Dedifferentiated amniotic fluid mesenchymal stem cell (primary cell): ENCODE results near the gene MYMK.

Experiments used
- DNase-seq: peaks from one replicate; pipeline ENCODE4 v3.0.0-alpha.2; 2016; ENCODE audit errors: extremely low spot score

The MYMK gene

DNA sequence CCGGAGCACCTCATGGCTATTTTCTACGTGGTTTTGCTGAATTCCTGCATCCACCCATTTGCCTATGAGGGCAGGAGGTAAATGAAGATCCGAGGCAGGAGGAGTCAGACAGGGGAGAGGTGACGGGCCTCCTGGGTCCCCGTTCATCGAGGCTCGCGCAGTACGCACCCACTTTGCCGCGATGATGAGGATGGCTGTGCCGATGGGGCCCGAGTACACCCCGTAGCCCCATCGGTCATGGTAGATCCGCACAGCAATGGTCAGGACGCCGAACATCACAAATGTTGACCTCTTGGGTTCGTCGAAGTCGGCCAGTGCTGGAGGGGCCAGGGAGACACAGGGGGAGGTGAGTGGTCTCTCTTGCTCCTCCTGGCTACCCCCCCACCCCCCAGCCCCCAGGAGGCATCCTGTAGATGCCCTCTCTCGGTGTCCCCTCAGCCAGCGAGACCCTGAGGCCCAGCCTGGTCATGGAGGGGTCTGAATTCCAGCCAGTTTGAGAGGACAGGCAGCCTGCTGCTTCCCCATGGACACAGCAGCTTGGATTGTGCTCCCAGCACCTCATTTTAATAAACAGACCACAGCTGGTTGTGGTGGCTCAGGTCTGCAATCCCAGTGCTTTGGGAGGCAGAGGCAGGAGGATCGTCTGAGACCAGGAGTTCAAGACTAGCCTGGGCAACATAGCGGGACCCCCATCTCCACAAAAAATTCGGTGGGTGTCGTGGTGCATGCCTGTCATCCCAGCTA lies 5.9 kb downstream of the MYMK start:
- DNase-seq, result no peak

DNA sequence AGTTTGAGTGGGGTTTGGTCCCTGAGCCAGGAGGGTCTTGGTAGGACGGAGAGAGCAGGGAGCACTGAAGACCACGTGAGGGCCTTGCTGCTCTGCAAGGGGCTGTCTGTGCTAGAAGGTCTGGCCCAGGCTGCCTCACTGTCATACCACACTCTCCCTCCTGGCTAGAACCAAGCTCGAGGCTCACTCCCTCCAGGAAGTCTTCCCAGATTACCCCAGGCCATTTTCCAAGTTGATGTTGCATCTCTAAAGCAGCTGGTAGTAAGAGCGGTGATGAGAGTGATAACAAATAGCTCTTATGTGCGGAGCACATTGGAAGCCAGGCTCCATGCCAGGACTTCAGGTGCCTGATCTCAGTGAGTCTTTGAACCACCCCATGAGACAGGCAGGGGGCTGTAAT lies 6.6 kb downstream of the MYMK start:
- no peak for DNase-seq

DNA sequence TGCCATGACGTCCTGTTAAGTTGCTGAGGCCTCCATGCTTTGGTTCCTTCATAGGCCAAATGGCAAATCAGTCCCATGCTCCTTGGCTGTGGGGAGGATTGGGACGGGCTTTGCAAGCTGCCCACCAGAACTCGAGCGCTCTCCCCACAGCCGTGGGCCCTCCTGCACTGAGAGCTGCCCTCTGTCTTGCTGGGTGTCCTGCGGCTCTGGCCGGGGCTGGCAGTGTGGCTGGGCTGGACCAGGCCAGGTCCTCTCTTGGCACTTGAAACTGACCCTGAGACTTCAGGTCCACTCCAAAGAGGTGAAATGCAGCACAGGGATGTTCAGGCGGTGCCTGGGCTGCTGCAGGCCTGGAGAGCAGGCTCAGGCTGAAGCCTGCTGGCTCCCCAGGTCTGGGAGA lies 7.0 kb downstream of the MYMK start:
- DNase-seq, result no peak

DNA sequence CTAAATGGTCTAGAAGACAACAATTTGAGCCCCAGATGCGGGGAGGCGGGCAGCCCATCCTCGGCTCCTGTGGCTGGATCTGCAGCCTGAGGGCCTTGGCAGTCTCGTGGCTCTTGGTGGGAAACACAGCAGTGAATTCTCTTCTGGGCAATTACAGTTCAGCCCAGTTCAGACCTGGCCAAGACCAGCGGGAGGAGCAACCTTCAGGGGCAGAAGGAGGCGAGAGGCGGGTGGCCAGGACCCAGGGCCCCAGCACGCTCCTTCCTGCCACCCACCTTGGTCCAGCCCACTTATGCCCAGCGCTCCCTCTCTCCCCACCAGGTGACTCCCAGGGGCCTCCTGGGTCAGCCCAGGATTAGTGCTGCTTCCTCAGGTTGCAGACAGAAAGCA lies 7.8 kb downstream of the MYMK start:
- DNase-seq, result no peak

DNA sequence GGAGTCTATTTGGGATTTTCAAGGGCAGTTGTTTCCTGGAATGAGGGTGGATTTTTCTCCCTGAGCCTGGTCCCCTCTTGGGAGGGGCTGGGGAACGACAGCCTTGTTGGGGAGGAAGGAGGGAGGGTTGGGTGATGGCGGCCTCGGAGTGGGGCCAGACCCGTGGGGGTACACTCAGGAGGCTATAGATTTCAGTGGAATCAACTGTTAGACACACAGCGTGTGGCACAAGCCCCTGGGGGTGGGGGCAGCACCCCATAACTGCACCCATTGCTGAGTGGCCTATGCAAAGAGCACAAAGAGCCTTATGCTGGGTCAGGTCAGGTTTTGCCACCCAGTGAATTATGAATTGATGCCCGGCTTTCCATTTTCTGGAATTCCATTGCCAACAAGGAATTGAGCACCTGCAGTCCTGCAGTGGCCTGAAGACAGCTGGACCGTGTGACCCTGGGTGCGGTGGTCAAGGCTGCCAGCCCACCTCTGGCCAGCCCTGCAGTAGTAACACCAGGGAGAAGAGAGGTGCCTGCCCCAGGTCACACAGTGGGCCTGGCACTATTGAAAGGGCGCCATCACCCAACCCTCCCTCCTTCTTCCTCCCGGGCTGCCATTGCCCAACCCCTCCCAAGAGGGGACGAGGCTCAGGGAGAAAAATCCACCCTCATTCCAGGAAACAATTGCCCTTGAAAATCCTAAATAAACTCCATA lies 8.4 kb downstream of the MYMK start:
- DNase-seq, result no peak

DNA sequence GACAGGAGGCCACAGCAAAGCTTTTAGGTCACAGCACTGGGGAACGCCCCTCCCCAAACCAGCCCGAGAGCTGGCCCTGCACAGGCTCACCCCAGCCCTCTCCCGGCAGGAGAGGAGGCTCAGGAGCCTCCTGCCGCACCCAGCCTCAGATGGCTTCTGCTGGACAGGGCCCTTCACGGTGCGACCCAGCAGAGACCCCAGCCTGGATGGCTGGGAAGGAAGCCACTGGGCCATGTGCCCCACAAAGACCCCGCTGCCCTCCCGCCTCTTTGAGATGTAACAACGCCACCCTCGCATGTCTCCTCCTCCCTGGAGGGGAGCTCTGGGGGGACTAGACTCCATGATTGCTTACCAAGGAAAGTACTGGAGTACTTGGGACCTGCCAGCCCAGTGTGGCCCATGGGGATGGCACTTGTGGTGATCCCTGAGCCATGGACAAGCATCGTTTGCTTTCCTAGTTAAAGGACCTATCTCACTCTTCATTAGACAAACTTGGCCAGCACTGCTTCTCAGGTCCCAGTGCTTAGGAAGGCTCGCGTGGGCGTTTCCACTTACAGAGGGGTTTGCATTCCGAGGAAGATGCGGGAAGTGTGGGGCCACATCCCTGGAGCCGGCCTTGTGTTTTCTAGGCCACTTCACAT lies 9.0 kb downstream of the MYMK start:
- no peak for DNase-seq

DNA sequence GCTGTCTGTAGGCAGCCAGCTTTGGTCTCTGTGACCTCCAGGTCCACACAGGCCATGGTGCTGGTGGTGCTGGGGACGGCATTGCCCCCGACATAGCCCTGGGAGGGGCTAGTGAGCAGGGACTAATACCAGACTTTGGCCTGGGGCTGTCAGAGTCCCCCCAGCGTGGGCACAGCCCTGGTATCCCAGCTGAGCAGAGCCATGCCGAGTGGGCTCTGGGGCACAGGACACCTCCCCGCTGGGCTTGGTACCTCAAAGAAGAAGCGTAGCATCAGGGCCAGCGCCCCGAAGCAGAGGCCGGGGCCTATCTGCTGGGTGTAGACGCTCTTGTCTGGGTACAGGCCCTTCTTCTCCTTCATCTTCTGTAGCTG lies 9.5 kb downstream of the MYMK start:
- DNase-seq, result no peak

DNA sequence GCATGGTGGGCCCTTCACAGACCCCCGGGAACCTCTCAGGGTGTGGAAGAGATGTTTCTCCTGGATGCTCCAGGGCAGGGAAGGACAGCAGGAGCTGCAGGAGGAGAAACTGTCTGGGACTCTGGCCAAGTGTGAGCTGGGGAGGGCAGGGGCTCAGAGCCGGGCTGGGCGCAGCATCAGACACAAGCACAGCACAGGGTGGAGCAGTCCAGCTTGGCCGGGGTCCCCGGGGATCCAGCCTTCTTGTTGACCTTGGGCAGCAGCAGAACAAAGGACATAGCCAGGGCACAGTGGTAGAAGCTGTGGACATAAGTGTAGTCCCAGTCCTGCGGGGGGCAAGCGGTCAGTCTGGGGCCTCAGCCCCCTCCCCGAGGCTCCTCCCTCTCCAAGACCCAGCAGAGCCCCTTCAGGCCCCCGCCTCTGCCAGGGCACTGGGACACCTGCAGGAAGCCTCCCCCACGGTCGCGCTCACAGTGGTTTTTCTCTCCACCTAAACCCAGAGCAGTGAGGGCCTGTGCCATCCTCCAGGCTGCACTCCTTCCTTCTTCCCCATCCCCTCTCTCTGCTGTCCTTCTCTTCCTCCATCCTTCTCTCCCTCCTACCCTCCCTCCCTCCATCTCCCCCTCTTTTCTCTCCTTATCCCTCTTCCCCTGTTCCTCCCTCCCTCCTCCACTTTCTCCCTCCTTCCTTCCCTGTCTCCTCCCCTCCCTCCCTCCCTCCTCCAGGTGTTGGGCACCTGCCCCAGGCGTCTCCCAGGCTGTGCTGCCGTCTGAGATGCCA lies 10.1 kb downstream of the MYMK start:
- DNase-seq, result no peak

DNA sequence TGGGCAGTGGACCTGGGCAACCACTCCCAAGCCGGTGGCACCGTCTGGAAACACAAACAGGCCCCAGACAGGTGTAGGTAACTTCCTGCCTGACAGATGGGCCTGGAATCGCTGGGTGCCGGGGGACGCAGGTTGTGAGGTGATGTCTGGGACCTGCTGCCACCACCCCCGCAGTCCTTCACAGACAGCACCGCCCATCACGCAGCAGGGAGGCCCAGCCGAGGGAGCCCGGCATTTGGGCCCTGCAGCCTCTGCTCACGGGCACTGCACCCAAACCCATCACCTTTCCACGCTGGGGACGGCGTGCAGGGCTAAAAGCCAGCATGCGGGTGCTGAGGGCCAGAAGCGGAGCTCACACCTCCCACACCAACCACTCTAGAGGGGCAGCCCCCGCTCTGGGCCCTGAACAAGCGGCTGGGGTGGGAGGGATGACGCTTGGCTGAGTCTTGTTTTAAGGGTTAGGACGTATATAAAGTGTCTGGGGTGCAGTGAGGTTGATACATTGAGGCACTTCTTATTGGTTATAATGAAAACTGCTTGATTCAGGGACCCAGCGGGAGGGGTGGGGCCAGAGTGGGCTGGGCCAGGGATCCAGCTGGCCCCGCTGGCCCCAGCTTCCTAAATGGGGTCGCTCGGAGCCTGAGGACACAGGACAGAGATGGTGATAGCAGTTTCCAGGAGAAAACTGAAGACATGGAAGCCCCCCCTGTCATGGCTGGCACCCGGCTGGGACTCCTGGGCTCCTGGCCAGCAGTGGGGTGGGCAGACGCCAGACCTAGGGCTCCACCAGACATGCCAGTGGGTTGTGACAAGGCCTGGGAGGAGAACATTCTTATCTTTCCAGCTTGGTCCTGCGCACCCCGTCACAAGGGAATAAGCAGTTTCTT lies 11.3 kb downstream of the MYMK start:
- no peak for DNase-seq

DNA sequence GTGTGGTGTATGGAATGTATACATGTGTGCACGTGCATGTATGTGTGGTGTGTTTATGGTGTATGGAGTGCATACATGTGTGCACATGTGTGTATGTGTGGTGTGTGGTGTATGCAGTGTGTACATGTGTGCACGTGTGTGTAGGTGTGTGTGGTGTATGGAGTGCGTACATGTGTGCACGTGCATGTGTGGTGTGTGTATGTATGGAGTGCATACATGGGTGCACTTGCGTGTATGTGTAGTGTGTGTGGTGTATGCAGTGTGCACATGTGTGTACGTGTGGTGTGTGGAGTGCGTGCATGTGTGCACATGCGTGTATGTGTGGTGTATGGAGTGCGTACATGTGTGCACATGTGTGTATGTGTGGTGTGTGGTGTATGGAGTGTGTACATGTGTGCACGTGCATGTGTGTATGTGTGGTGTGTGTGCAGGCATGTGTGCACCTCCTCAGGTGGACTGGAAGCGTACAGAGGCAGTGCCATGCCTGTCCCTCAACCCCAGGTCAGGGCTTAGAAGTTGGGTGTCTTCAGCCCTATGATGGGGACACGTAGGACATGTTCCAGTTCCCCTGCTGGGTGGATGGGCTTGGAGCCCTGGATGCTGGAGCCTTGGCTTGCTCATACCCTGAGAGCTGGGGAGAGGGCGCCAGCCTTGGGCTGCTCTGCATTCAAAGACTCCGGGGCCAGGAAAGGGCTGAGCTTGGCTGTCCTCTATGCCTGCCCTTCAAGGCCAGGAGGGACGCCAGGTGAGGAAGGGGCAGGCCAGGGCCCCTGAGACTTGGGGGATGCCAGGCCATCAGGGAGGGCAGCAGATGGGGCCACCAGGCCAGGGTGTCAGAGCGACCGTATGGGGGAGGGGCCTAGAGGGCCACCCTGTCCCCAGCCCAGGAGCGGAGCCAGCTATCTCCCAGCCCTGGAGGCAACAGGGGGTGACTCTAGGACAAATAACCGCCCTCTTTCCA lies 12.2 kb downstream of the MYMK start:
- no peak for DNase-seq

DNA sequence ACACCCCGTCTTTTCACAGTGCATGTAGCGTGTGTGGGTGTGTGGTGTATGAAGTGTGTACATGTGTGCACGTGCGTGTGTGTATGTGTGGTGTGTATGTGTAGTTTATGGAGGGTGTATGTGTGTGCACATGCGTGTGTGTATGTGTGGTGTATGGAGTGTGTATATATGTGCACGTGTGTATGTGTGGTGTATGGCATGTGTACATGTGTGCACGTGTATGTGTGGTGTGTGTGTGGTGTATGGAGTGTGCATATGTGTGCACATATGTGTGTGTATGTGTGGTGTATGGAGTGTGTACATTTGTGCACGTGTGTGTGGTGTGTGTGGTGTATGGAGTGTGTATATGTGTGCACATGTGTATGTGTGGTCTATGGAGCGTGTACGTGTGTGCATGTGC lies 13.2 kb downstream of the MYMK start:
- no peak for DNase-seq

DNA sequence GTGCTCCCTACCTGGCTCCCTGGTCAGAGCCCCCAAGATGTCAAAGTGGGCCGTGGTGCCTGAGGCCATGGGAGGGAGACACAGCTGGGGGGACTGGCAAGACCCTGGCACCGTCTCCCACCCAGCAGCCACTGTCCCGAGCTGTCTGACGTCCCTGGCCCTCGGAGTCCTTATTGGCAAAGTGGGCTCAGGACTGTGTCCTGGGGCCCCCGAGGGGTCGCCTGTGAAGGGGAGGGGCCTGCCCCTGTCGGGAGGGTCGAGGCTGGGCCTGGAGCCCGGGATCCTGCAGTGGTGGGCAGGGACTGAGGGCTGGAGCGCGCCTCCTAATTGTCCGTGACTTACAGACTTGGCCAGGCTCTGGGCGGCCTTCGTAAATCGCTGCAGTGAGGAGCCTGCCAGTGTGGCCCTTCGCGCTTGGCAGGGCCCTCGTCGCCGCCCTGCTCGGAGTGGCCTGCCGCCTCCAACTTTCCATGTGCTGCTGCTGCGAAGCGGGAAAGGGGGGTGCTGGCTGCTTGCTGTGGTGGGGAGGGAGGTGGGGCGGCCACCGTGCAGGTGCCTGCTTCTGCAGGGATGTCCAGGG lies 13.7 kb downstream of the MYMK start:
- DNase-seq, result no peak

DNA sequence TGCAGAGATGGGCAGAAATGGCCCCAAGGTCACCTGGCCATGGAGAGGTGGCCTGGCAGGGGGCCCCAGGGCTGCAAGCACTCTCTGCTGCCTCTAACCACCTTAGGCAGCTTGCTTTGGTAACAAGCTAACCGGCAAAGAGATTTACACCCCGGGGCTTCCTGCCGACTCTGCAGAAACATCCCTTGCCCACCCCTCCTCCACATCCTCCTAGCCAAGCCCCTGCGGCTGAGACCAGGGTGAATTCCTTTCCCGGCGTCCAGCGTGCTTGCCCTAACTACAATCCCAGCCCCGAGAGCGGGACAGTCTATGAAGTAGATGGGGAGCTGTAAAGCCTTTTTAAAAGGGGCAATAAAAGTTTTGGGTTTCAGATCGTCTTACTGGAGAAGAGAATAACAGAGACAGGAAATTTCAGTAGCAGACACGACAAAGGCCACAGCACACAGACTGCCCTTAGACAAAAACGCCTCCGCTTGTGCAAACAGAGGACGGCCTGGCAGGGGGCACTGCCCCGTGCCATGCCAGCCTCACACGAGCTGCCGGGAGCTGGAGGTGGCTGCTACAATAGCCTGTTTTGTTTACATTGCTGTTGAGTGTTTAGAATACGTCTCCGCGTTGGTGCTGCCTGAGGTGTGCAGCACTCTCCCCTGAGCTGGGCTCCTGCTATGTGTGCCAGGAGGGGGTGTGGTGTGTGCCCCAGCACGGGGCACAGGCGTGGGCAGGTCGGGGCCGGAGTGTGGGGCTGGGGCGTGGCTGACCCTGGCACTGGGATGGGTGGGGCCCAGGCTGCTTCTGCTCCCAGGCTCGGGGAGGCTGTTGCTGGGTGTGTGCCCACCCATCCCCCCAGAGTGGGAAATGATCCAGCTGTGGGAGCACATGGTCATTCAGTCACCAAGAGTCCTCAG lies 15.3 kb downstream of the MYMK start:
- DNase-seq, result no peak

DNA sequence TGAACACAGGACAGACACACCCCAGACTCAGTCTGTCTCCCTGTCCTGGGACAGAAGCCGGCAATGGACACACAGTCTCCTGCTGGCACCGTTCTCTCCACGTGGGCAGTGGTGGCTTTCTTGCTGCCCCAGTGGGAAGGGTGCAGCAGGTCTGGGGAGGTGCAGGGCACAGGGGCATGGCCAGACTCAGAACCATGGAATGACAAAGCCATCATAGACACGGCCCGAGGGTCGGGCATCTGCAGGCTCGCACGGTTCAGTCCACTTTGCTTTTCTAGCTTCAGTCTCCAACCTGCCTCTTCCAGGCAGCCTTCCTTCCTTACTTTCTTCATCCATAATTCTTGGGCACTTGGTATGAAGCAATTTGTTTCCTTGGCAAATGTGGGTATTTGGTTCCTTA lies 16.7 kb downstream of the MYMK start:
- no peak for DNase-seq

DNA sequence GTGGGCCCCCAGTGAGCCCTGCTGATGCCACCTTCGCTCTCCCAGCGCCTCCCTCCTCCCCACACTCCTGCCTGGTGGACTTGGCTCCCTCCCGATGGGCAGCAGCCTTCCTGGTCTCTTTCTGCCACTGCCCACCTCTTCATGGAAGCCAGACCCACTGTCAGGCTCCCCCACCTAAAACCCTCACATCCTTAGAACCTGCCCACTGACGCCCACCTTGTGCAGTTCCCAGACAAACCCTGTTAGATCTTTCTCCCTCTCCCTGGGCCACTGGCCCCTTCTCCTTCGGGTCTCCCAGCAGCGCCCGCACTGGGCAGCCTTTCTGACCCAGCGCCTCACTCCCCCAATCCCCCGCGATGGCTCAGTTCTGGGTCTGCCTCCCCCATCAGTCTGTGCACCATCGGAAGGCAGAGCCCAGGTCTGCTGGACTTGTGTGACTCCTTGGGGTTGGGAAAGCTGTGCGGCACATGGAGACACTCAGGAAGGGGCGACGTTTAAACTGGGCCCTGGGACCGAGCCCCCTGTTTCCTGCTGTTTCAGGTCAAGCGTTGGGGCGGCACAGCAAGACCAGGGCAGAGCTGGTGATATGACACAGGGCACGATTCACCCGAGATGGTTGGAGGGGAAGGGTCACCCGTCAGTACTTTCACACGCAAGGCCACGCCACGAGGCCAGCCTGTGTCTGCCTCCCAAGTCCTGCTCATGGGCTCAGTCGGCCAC lies 17.4 kb downstream of the MYMK start:
- no peak for DNase-seq

DNA sequence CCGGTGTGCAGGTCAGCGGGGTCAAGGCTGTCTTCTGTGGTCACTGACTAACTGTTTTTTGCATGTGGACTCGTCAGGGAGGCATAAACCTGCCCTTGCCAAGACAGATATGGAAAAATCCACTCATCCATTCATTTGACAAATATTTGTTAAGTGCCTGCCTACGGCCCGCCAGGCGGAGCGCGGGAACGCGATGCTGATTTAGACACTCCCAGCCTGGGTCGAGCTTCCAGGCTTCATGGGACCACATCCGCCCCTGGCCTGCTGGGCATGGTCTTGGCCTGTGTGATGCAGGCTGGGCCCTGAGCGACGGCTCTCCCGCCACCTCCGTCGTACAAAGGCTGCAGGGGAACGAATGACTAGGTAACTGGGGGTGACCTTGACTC lies 18.1 kb downstream of the MYMK start:
- DNase-seq, result no peak

DNA sequence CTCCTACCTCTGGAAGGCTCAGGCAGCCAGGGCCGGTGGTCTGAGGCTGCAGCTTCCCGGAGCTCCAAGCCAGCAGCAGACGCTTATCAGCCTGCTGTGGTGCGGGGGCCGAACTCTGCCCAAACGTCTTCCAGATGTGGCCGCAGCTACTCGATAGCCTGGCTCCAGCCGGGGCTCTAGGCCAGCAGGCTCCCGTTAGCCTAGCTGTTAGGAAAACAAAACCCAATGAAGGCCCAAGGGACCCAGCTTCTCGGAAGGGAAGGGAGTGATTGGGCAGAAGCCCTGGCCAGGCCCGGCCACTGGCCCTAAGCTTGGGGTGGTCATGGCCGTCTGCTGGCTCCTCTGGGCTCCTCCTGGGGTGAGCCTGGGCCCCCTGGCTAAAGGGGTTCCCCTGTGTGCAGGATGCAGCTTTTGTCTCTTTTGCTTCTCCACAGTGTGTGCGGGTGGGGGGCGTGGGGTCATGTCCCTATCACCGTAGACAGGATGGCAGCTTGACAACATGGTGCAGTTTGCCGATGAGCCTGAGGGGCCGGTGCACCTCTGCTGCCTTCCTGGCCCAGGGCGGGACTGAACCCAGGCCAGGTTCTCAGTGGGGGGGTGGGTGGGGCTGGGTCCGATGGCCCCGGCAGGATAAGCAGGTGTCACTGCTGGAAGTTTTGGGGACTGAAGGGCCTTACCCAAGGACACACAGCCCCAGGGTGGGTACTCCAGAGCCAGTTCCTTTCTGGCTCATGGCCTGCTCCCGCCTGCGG lies 18.7 kb downstream of the MYMK start:
- DNase-seq, result no peak
